ENCODE measurements around the gene ANKRD10.

The ANKRD10 gene

GRCh38 chr13:110834572-110834971 lies 80.3 kb downstream of the ANKRD10 start:
- Histone ChIP-seq H3K4me3 (ENCODE audit: severe bottlenecking) (no peak overlapping the region), H3K27me3 (ENCODE audit: insufficient read depth, poor library complexity, severe bottlenecking) (no peaks in the 10 kb centered on the region), H3K4me1 (ENCODE audit: insufficient read depth, poor library complexity, severe bottlenecking) (no peaks in the 10 kb centered on the region), H3K27ac (ENCODE audit: poor library complexity, severe bottlenecking) (no peak overlapping the region), H3K9me3 (ENCODE audit: severe bottlenecking) (no peaks in the 10 kb centered on the region), H3K36me3 (ENCODE audit: low read depth) (no peaks in the 10 kb centered on the region)
- DNase-seq (ENCODE audit: low spot score) = no peak
- no peak for ATAC-seq (ENCODE audit: low read depth)
- TF ChIP-seq, protein P1, sequence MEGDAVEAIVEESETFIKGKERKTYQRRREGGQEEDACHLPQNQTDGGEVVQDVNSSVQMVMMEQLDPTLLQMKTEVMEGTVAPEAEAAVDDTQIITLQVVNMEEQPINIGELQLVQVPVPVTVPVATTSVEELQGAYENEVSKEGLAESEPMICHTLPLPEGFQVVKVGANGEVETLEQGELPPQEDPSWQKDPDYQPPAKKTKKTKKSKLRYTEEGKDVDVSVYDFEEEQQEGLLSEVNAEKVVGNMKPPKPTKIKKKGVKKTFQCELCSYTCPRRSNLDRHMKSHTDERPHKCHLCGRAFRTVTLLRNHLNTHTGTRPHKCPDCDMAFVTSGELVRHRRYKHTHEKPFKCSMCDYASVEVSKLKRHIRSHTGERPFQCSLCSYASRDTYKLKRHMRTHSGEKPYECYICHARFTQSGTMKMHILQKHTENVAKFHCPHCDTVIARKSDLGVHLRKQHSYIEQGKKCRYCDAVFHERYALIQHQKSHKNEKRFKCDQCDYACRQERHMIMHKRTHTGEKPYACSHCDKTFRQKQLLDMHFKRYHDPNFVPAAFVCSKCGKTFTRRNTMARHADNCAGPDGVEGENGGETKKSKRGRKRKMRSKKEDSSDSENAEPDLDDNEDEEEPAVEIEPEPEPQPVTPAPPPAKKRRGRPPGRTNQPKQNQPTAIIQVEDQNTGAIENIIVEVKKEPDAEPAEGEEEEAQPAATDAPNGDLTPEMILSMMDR (IDR thresholded peaks at IDR 0.05; ENCODE audit: poor library complexity, severe bottlenecking) = no peak

- Histone ChIP-seq H3K4me3 (ENCODE audit: severe bottlenecking) (no peak overlapping the region), H3K27me3 (ENCODE audit: insufficient read depth, poor library complexity, severe bottlenecking) (no peaks in the 10 kb centered on the region), H3K27ac (ENCODE audit: poor library complexity, severe bottlenecking) (no peak overlapping the region), H3K36me3 (ENCODE audit: low read depth) (no peaks in the 10 kb centered on the region), H3K9me3 (ENCODE audit: severe bottlenecking) (no peaks in the 10 kb centered on the region), H3K4me1 (ENCODE audit: insufficient read depth, poor library complexity, severe bottlenecking) (no peaks in the 10 kb centered on the region)
- no peak for DNase-seq (ENCODE audit: low spot score)
- TF ChIP-seq, protein P1 (IDR thresholded peaks at IDR 0.05; ENCODE audit: poor library complexity, severe bottlenecking) = no peak
- no peak for ATAC-seq (ENCODE audit: low read depth)
Measured at GRCh38 chr13:110832531-110832930, 82.3 kb downstream of the ANKRD10 start.

GRCh38 chr13:110832205-110832479 lies 82.7 kb downstream of the ANKRD10 start:
- no peaks in the 10 kb centered on the region for H3K9me3 ChIP-seq (ENCODE audit: severe bottlenecking)
- no peaks in the 10 kb centered on the region for H3K27me3 ChIP-seq (ENCODE audit: insufficient read depth, poor library complexity, severe bottlenecking)
- ATAC-seq (ENCODE audit: low read depth) = no peak
- no peaks in the 10 kb centered on the region for H3K36me3 ChIP-seq (ENCODE audit: low read depth)
- no peaks in the 10 kb centered on the region for H3K4me1 ChIP-seq (ENCODE audit: insufficient read depth, poor library complexity, severe bottlenecking)
- H3K27ac ChIP-seq (ENCODE audit: poor library complexity, severe bottlenecking) = no peak overlapping the region
- no peak for DNase-seq (ENCODE audit: low spot score)
- no peak overlapping the region for H3K4me3 ChIP-seq (ENCODE audit: severe bottlenecking)
- TF ChIP-seq, protein P1 (IDR thresholded peaks at IDR 0.05; ENCODE audit: poor library complexity, severe bottlenecking) = no peak

GRCh38 chr13:110831437-110832204 lies 83.2 kb downstream of the ANKRD10 start:
- H3K4me3 ChIP-seq (ENCODE audit: severe bottlenecking) = no peak overlapping the region
- ATAC-seq (ENCODE audit: low read depth) (no peak), DNase-seq (ENCODE audit: low spot score) (no peak)
- no peaks in the 10 kb centered on the region for H3K27me3 ChIP-seq (ENCODE audit: insufficient read depth, poor library complexity, severe bottlenecking)
- H3K4me1 ChIP-seq (ENCODE audit: insufficient read depth, poor library complexity, severe bottlenecking) = no peaks in the 10 kb centered on the region
- H3K36me3 ChIP-seq (ENCODE audit: low read depth) = no peaks in the 10 kb centered on the region
- H3K27ac ChIP-seq (ENCODE audit: poor library complexity, severe bottlenecking) = no peak overlapping the region
- TF ChIP-seq, protein P1 (IDR thresholded peaks at IDR 0.05; ENCODE audit: poor library complexity, severe bottlenecking) = no peak
- H3K9me3 ChIP-seq (ENCODE audit: severe bottlenecking) = no peaks in the 10 kb centered on the region

DNA sequence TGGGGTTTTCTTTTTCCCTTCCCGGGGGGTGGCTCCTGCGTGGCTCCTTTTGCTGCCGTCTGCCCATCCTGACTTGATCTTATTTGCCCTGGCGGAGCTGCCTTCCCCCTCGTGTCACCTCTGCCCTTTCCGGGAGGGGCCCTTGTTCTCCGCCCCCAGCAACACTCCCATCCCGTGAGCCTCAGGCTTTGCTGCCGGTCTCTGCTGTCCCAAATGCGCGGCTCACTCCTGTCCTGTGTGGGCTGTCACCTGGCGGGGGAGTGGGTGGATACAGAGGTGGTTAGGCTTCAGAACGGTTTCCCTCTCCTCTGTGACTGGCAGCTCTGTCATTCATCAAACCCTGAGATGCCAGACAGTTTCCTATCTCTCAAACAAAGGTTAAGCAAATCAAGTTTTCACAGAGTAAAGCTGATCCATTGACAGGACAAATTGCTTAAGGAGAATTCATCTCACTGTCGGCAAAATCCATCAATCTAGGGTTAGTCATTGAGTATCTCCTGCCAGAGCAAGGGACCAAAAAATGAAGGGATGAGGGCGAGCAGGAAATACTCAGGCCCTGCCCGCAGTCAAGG lies 84.0 kb downstream of the ANKRD10 start:
- H3K4me1 ChIP-seq (ENCODE audit: insufficient read depth, poor library complexity, severe bottlenecking) = no peaks in the 10 kb centered on the region
- no peak overlapping the region for H3K4me3 ChIP-seq (ENCODE audit: severe bottlenecking)
- H3K36me3 ChIP-seq (ENCODE audit: low read depth) = no peaks in the 10 kb centered on the region
- TF ChIP-seq, protein P1 (IDR thresholded peaks at IDR 0.05; ENCODE audit: poor library complexity, severe bottlenecking) = no peak
- no peak overlapping the region for H3K27ac ChIP-seq (ENCODE audit: poor library complexity, severe bottlenecking)
- no peak for DNase-seq (ENCODE audit: low spot score)
- no peaks in the 10 kb centered on the region for H3K27me3 ChIP-seq (ENCODE audit: insufficient read depth, poor library complexity, severe bottlenecking)
- ATAC-seq (ENCODE audit: low read depth) = no peak
- H3K9me3 ChIP-seq (ENCODE audit: severe bottlenecking) = no peaks in the 10 kb centered on the region

All from RWPE2 (cell line).